Activated CD4-positive, alpha-beta T cell treated with anti-CD3 and anti-CD28 coated beads for 24 hours (primary cell): Measurements from ENCODE around the gene EFHB.
"Not testable (repeated sequence)": the region's sequence is repeated elsewhere in the genome, so short reads cannot be mapped to it uniquely, and the experiment has no call there.

ENCODE experiments used
- DNase-seq, 2 donors: peaks; one replicate each; pipeline ENCODE4 v3.0.0-alpha.2; 2020; ENCODE audit warnings: low read depth in 2 of 2

The EFHB gene, protein sequence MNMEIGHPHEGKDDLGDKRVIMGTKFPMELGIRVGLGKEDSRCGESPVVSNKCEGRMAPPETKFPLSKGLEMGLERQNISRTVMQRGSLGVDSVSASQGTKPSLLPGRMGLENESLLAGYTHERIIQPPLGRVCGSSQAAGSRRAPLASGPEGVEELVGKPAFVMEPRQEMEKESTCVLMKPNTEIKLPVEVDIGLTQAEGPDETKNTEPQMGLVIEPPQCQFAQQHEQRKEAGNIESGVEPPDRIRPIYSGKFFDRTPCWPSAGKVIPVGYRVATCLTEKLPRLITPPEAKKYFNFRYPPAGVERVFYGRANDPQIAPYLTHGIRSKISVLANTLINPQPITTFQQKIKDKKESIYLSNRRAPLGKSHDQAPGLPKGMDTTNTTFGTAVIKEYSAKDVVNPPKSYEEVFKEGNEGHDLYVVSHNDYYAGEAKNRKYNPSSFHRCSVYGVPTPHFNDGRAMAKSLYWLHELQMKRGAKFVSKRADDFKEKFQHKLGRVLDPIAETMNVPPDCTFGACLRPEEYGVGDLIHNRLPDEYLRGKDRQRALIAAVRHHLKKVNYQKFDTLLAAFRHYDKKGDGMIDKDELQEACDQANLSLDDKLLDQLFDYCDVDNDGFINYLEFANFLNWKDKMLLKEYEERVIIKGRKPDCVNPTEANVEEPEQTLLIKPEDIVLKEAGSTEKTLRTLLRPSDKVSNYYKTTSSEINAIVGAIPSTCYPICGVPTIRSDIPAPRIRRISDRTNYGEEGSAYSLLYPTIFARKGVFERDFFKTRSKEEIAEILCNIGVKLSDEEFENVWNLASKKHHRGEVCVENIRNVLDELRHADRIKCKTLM

DNA sequence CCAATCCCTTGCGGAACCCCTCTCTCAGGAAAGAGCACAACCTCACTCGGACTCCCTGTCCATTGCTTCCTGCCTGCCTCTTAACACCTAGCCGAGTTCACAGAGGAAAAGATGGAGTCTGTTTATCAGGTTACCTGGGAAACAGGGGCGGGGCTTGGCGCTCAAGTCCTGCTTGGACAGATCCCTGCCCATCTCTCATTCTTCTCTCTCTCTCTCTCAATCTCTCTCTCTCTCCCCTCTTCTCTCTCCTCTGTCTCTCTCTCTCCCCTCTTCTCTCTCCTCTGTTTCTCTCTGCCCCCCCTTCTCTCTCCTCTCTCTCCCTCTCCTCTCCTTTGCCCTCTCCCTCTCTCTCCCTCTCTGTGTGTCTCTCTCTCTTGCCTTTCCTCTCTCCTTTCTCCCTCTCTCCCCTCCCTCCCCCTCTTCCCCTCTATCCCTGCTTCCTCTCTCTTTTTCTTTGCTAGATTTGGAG lies at the start of gene EFHB:
TSS of gene EFHB (minus strand) at position 120 of the 469 bp plus-strand sequence. CDS start 199 bp downstream, outside the sequence.
- no peak for DNase-seq

GRCh38 chr3:19972054-19972453 lies 38.0 kb upstream of the EFHB start:
- no peak for DNase-seq

DNA sequence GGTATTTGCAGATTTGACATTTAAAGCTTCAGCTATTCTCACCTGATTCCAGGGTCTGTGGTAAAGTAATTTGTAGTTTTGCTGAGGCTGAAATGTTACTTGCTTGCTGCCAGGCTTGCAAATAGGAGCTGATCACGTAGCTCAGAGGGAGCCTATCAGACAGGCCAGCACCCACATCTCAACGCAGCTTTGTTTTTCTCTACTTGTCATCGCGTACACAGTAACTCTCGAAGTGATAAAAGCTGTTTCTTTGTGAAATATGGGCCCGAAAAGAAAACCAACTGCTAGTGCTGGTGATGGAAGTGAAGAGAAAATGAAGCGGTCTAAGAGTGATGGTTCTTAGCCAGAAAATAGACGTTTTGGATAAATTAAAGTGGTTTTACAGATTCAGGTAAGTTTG lies 36.3 kb upstream of the EFHB start:
- no peak for DNase-seq

- DNase-seq: no peak
Measured at GRCh38 chr3:19967812-19968211, 33.8 kb upstream of the EFHB start.

- no peak for DNase-seq
Measured at GRCh38 chr3:19967208-19967607, 33.2 kb upstream of the EFHB start.

DNA sequence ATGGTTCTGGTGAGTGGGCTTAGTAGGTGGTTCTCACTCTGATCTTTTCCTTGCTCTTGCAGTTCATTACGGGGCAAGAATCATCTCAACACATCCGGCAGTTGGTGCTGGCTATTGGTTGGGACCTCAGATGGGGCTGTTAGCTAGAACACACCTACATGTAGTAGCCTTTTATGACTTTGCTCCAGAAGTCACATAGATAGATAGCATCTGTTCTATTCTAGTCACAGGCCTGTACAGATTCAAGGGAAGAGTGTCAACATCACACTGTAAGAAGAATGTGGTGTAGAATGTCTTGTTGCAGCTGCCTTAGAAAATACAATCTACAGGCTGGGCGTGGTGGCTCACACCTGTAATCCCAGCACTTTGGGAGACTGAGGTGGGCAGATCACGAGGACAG lies 27.9 kb upstream of the EFHB start:
- no peak for DNase-seq

- no peak for DNase-seq
Measured at GRCh38 chr3:19960696-19961095, 26.7 kb upstream of the EFHB start.

DNA sequence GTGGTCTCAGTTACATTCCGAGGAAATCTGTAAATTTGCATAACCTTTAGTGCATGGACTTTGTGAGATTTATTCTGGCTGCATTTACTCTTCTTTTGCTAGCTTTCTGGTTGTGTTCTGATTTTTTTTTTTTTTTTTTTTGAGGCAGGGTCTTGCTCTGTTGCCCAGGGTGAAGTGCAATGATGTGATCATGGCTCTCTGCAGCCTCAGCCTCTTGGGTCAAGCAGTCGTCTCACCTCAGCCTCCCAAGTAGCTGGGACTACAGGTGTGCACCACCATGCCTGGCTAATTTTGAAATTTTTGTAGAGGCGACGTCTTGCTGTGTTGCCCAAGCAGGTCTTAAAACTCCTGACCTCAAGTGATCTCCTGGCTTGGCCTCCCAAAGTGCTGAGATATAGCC lies 25.5 kb upstream of the EFHB start:
- DNase-seq: no peak

- DNase-seq: not testable (repeated sequence)
Measured at GRCh38 chr3:19957354-19957753, 23.3 kb upstream of the EFHB start.

GRCh38 chr3:19954676-19955075 lies 20.7 kb upstream of the EFHB start:
- DNase-seq: no peak

GRCh38 chr3:19950316-19950715 lies 16.3 kb upstream of the EFHB start:
- no peak for DNase-seq

DNA sequence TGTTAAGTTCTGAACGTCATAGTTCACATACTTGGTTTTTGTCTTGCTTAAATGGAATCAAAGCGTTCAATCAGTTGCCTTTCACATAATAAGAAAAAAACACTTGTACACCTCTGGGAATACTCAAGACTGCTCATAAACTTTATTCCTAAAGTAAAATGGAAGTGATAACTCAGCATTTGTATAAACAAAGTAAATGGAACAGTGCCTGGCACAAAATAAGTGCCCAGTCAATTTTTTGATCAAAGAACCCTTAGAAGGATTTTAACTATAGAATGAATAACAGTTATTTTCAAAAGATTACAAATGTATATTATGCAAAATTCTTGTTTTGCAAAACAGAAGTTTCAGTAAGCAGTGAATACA lies 14.2 kb upstream of the EFHB start:
- no peak for DNase-seq

DNA sequence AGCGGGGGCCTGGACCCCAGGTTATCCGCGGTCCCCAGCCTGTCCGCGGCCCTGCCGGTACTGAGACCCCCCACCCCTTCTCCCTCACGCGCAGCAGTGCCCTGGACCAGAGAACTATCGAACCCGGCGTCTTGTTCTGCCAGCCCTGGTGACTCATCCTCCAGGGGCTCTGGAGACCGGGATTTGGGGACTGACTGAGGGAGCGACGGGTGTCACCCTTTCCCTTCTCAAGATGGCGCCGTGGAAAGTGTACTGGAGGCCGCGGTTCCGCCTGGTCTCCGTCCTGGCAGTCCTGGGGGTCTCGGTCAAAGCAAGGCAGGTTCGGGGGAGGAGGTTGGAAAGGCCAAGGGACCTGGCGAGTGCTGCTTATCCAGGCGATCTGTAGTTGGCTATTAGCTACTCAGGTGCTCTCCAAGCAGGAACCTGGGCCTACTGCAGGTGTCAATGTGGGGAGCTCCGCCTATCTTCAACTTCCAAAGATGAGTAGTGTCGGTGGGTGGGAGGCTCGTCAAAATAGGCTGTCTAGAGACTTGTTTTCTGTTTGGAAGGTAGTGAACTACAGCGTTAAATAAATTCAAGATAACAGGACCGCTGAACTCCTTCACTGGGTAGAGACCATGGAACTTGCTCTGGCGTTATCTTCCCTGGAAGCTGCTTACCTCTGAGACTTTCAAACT lies 13.7 kb upstream of the EFHB start:
- DNase-seq: no peak

- DNase-seq: peak; percentile 94 to 97
Measured at GRCh38 chr3:19946832-19947548, 13.0 kb upstream of the EFHB start, which contains the start of gene RAB5A. Gene RAB5A, plus strand, starts transcription at chr3:19947097. Its CDS starts 3,802 bp downstream, at chr3:19950899.

- DNase-seq: no peak
Measured at GRCh38 chr3:19945969-19946831, 12.2 kb upstream of the EFHB start.

DNA sequence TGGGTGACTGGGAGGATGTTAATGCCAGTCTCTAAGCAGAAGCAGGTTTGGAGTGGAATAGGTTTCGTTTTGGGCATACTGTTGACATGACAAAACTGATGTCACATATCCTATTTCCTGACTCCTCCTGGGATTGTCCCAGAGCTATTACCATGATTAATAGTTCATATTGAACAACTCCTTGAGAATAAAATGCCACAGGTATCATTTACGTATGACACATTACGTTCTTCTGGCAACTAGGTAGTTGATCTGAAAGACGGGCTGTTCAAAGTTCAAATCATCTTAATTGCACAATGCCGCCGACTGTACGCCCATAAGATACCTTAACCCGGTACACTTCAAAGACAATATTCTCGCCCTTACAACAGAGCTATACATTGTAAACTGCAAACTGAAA lies 11.5 kb upstream of the EFHB start:
- no peak for DNase-seq

DNA sequence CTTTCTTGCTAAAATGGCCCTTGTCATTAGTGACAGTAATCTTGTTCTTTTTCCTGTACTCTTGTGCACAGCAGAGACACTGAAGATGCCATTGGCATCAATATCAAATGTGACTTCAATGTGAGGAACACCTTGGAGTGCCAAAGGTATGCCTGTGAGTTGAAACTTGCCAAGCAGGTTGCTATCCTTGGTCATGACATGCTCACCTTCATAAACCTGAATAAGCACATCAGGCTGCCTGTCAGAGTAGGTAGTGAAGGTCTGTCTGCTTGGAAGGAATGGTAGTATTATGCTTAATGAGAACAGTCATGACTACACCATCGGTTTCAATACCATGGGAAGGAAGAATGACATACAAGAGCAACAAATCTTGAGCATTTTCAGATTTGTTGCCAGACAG lies 6.6 kb upstream of the EFHB start:
- no peak for DNase-seq

- DNase-seq: no peak
Measured at GRCh38 chr3:19938295-19938627, 4.2 kb upstream of the EFHB start.

GRCh38 chr3:19937459-19938294 lies 3.7 kb upstream of the EFHB start:
- no peak for DNase-seq

DNA sequence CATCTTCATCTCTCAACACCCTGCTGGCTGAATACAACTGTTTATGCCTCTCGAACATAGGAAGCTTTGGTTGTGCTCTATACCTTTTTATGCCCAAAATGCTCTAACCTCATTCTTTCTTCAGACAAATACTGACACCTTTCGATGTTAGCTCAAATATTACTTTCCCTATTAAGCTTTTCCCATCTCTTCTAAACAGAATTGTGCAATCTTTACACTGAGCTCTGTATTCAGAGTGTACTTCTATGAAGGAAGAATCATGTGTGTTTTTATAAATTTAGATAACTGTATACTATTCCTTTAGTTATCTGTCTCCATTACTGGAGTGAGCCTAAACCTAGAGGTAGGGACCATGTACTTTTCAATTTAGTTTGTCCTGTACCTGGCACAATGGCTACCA lies 1.6 kb downstream of the EFHB start:
- DNase-seq: no peak
